Mesodermal cell (in vitro differentiated cells): ENCODE measurements around the gene CPT1A.
"Not testable (repeated sequence)": the region's sequence is repeated elsewhere in the genome, so short reads cannot be mapped to it uniquely, and the experiment has no call there.

ENCODE experiments used
- H3K27ac ChIP-seq: 2 replicates; pipeline ENCODE4 v1.7.0; 2013; ENCODE audit warnings: mild to moderate bottlenecking, low read depth, low read length, moderate library complexity; ENCODE audit not compliant: severe bottlenecking
- H3K36me3 ChIP-seq: 2 replicates; pipeline ENCODE4 v1.7.1; 2013; ENCODE audit warnings: mild to moderate bottlenecking, low read length, moderate library complexity; ENCODE audit not compliant: control insufficient read depth, insufficient read depth
- H3K4me1 ChIP-seq: one replicate; pipeline ENCODE4 v1.7.1; 2013; ENCODE audit warnings: mild to moderate bottlenecking, low read length; ENCODE audit not compliant: insufficient read depth, control insufficient read depth, poor library complexity, severe bottlenecking
- H3K4me3 ChIP-seq: 2 replicates; pipeline ENCODE4 v1.7.0; 2013; ENCODE audit warnings: low read length, control low read depth, mild to moderate bottlenecking; ENCODE audit not compliant: insufficient read depth, poor library complexity, severe bottlenecking; ENCODE audit errors: extremely low read depth
- H3K9me3 ChIP-seq: 2 replicates; pipeline ENCODE4 v1.7.1; 2013; ENCODE audit warnings: mild to moderate bottlenecking, low read length, moderate library complexity; ENCODE audit not compliant: control insufficient read depth
- WGBS, 2 experiments: methylation state at CpG; one replicate each; pipeline ENCODE4 v1.1.5; 2013; ENCODE audit warnings: missing lambda C conversion rate in 2 of 2; ENCODE audit not compliant: insufficient coverage in 2 of 2; 5-methylcytosine and 5-hydroxymethylcytosine counted together

Gene CPT1A

DNA sequence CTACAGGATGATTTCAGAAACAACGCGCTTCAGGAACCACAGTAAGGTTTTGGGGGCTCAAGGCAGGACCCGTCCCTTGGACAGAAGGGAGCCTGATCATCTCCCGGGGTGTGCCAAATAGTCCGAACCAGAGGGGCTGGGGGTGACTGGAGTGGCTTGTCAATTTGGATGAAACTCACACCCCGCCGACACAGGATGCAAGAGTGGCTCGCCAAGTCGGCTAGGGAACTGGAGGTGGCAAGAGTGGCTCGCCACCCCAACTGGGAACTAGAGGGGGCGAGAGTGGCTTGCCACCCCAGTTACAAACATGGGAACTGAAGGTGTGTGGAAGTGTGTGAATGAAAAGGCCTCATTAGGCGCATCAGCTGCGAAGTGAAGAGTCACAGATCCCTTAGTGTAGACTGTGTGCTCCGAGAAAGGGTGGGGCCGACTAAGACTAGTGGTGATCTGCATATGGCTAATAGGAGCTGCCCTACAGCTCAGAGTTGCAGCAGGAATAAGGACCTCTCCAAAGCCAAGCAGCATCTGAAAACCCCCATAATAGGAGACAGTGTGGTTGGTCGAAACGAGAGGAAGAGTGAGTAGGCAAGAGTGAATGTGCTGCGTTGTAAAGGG lies 26.6 kb upstream of the CPT1A start:
- Histone ChIP-seq H3K4me3 (no peak overlapping the region), H3K9me3 (no peaks in the 10 kb centered on the region), H3K27ac (no peak overlapping the region), H3K36me3 (no peaks in the 10 kb centered on the region), H3K4me1 (no peaks in the 10 kb centered on the region)
- WGBS, 2 experiments: 85 to 89% methylated on average over 15 to 16 of the region's 18 CpGs

- H3K4me3 ChIP-seq: no peak overlapping the region
- H3K9me3 ChIP-seq: no peaks in the 10 kb centered on the region
- 85 to 86% methylated on average over 4 to 5 of the region's 6 CpGs for WGBS, 2 experiments
- no peaks in the 10 kb centered on the region for H3K4me1 ChIP-seq
- H3K27ac ChIP-seq: no peak overlapping the region
- no peaks in the 10 kb centered on the region for H3K36me3 ChIP-seq
Measured at GRCh38 chr11:68867066-68867465, 25.4 kb upstream of the CPT1A start.

- WGBS, 2 experiments: 80 to 87% methylated on average over 1 to 7 of the region's 11 CpGs
- H3K27ac ChIP-seq: no peak overlapping the region
- H3K4me1 ChIP-seq: no peaks in the 10 kb centered on the region
- H3K36me3 ChIP-seq: no peaks in the 10 kb centered on the region
- H3K4me3 ChIP-seq: no peak overlapping the region
- no peaks in the 10 kb centered on the region for H3K9me3 ChIP-seq
Measured at GRCh38 chr11:68865241-68865640, 23.5 kb upstream of the CPT1A start.

- Histone ChIP-seq H3K9me3 (no peaks in the 10 kb centered on the region), H3K36me3 (no peaks in the 10 kb centered on the region), H3K27ac (no peak overlapping the region), H3K4me1 (no peaks in the 10 kb centered on the region), H3K4me3 (no peak overlapping the region)
- 90 to 100% methylated on average over 2 of the region's 3 CpGs for WGBS, 2 experiments
Measured at GRCh38 chr11:68863553-68864265, 22.0 kb upstream of the CPT1A start.

DNA sequence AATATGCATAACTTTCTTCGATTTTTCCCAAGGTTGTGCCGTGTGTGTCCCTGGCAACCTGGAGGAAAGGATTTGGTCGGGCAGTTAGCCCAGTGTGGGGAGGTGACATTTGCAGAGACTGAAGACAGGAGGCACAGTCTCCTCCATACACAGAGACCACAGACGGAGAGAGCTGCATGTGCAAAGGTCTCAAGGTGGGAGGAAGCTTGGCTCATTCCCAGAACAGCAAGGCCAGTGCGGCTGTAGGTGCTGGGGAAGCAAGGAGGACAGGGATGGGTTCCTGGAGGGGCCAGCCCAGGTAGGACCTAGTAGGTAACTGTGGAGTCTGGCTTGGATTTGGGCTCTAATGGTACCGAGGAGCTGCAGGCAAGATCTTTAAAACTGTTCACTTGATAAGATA lies 20.7 kb upstream of the CPT1A start:
- no peaks in the 10 kb centered on the region for H3K4me1 ChIP-seq
- H3K4me3 ChIP-seq: no peak overlapping the region
- H3K27ac ChIP-seq: no peak overlapping the region
- H3K36me3 ChIP-seq: no peaks in the 10 kb centered on the region
- 73 to 88% methylated on average over 4 to 5 of the region's 6 CpGs for WGBS, 2 experiments
- H3K9me3 ChIP-seq: no peaks in the 10 kb centered on the region

DNA sequence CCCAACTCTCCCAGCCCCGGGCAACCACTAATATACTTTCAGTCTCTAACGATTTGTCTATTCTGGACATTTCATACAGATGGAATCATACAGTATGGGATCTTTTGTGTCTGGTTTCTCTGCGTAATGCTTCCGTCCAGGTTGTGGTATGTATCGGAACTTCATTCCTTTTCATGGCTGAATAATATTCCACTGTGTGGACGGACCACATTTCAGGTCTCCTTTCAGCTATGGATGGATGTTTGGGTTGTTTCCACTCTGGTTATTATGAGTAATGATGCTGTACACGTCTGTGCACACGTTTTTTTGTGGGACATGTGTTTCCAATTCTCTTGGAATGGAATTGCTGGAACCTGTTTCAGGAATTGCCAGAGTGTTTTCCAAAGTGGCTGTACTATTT lies 17.4 kb upstream of the CPT1A start:
- no peak overlapping the region for H3K27ac ChIP-seq
- 78 to 80% methylated on average over 2 to 5 of the region's 8 CpGs for WGBS, 2 experiments
- no peaks in the 10 kb centered on the region for H3K36me3 ChIP-seq
- H3K4me1 ChIP-seq: peaks cover 6% of the 10 kb centered on the region
- H3K9me3 ChIP-seq: no peaks in the 10 kb centered on the region
- no peak overlapping the region for H3K4me3 ChIP-seq

- Histone ChIP-seq H3K4me3 (no peak overlapping the region), H3K4me1 (peaks cover 6% of the 10 kb centered on the region), H3K36me3 (no peaks in the 10 kb centered on the region), H3K9me3 (no peaks in the 10 kb centered on the region), H3K27ac (no peak overlapping the region)
- 77 to 79% methylated on average over 3 to 4 of the region's 8 CpGs for WGBS, 2 experiments
Measured at GRCh38 chr11:68857037-68857586, 15.4 kb upstream of the CPT1A start.

DNA sequence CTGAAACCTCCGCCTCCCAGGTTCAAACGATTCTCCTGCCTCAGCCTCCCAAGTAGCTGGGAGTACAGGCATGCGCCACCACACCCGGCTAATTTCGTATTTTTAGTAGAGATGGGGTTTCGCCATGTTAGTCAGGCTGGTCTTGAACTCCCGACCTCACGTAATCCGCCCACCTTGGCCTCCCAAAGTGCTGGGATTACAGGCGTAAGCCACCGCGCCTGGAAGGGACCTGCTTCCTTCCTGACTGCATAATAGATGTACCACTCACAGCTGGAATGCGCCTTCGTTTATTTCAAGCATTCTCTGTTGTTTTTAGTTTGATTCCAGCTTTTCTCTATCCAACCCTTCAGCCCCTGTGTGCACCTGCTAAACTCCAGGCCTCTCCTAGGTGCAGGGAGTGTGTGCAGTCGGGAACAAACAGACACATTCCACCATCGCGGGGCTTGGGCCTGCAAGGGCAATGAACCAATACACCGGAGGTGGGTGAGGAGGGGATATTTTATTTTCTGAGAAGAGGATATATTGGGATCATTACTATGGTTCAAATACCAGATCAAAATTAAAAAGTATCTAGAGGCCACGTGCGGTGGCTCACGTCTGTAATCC lies 14.8 kb upstream of the CPT1A start:
- not testable (repeated sequence) for H3K4me1 ChIP-seq, H3K4me3 ChIP-seq, H3K27ac ChIP-seq, H3K36me3 ChIP-seq, H3K9me3 ChIP-seq
- WGBS, 2 experiments: 88 to 90% methylated on average over 15 of the region's 21 CpGs

GRCh38 chr11:68855205-68855981 lies 13.7 kb upstream of the CPT1A start:
- H3K9me3 ChIP-seq: no peaks in the 10 kb centered on the region
- H3K4me1 ChIP-seq: peaks cover 6% of the 10 kb centered on the region
- no peak overlapping the region for H3K27ac ChIP-seq
- 6 to 8% methylated on average over 53 of the region's 62 CpGs for WGBS, 2 experiments
- H3K36me3 ChIP-seq: no peaks in the 10 kb centered on the region
- peak overlapping the region; percentile 35 for H3K4me3 ChIP-seq

DNA sequence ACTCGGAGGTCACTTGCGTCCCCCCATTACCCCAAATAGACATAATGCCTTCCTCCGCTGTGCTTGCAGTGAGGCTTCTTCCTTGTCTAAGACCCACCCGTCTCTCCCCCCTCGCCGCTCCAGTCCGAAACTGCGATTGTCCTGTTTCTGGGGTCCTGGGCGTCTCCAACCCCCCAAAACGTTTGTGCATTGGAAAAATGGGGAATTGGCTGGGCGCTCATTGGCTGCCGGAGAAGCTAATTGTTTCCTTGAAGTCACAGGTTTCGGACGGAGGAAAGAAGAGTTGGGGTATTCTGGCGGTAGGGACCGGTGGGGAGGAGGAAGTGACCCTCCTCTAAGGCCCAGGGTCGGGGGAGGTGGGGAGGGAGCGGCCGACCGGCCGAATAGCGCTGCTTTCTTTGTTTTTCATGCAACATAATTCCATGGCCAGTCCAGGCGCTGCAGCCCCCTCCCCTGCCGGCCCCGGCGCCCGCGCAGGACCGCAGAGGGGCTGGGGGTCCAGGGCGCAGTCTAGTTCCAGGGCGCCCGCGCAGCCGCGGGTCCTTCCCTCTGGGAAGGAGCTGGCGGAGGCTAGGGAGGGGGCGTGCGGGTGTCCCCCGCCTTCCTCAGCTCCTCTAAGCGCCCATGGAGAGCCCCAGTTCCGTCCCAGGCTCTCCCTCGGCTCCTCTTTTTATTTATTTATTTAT lies 12.7 kb upstream of the CPT1A start:
- Histone ChIP-seq H3K4me1 (peaks cover 6% of the 10 kb centered on the region), H3K4me3 (peak overlapping the region; percentile 35), H3K9me3 (no peaks in the 10 kb centered on the region), H3K27ac (no peak overlapping the region), H3K36me3 (no peaks in the 10 kb centered on the region)
- 27 to 34% methylated on average over 27 to 33 of the region's 42 CpGs for WGBS, 2 experiments
